ENCODE data around the gene ZNF674. TPM values are rescaled to one million over a fixed set of nuclear protein-coding genes. Genes with fewer than 3 reads are reported as not detected.

Gene ZNF674
- polyA plus RNA-seq, 2 donors: 0.62 to 0.86 TPM

- Histone ChIP-seq H3K27ac (ENCODE audit: low read depth in 2 of 2, low read length in 1 of 2) (no peak overlapping the region), H3K36me3 (ENCODE audit: control insufficient read depth in 2 of 2, insufficient read depth in 2 of 2, low read length in 1 of 2) (no peaks in the 10 kb centered on the region), H3K9me3 (ENCODE audit: control insufficient read depth in 2 of 2, insufficient read depth in 1 of 2, low read depth in 1 of 2, low read length in 1 of 2) (peaks cover 0 to under 1% of the 10 kb centered on the region in 2 donors), H3K4me1 (ENCODE audit: control insufficient read depth in 2 of 2, insufficient read depth in 2 of 2, low read length in 1 of 2) (peaks cover 0 to 10% of the 10 kb centered on the region in 2 donors), H3K27me3 (ENCODE audit: control insufficient read depth in 1 of 2, insufficient read depth in 2 of 2, low read length in 2 of 2) (no peaks in the 10 kb centered on the region), H3K4me3 (ENCODE audit: low read depth in 1 of 2, low read length in 2 of 2) (no peak overlapping the region)
- WGBS, 2 donors: 91 to 100% methylated on average over 1 of the region's 1 CpG
Measured at GRCh38 chrX:46579250-46579649, 34.0 kb upstream of the ZNF674 start.

GRCh38 chrX:46577221-46578005 lies 32.2 kb upstream of the ZNF674 start:
- Histone ChIP-seq H3K4me3 (ENCODE audit: low read depth in 1 of 2, low read length in 2 of 2) (no peak overlapping the region), H3K27me3 (ENCODE audit: control insufficient read depth in 1 of 2, insufficient read depth in 2 of 2, low read length in 2 of 2) (no peaks in the 10 kb centered on the region), H3K4me1 (ENCODE audit: control insufficient read depth in 2 of 2, insufficient read depth in 2 of 2, low read length in 1 of 2) (peaks cover 0 to 10% of the 10 kb centered on the region in 2 donors), H3K27ac (ENCODE audit: low read depth in 2 of 2, low read length in 1 of 2) (no peak overlapping the region), H3K36me3 (ENCODE audit: control insufficient read depth in 2 of 2, insufficient read depth in 2 of 2, low read length in 1 of 2) (no peaks in the 10 kb centered on the region), H3K9me3 (ENCODE audit: control insufficient read depth in 2 of 2, insufficient read depth in 1 of 2, low read depth in 1 of 2, low read length in 1 of 2) (peaks cover 0 to 4% of the 10 kb centered on the region in 2 donors)
- WGBS, 2 donors: 63 to 69% methylated on average over 7 of the region's 7 CpGs

- Histone ChIP-seq H3K36me3 (ENCODE audit: control insufficient read depth in 2 of 2, insufficient read depth in 2 of 2, low read length in 1 of 2) (no peaks in the 10 kb centered on the region), H3K4me3 (ENCODE audit: low read depth in 1 of 2, low read length in 2 of 2) (no peak overlapping the region), H3K4me1 (ENCODE audit: control insufficient read depth in 2 of 2, insufficient read depth in 2 of 2, low read length in 1 of 2) (peaks cover 0 to 10% of the 10 kb centered on the region in 2 donors), H3K27me3 (ENCODE audit: control insufficient read depth in 1 of 2, insufficient read depth in 2 of 2, low read length in 2 of 2) (no peaks in the 10 kb centered on the region), H3K9me3 (ENCODE audit: control insufficient read depth in 2 of 2, insufficient read depth in 1 of 2, low read depth in 1 of 2, low read length in 1 of 2) (peaks cover 0 to 4% of the 10 kb centered on the region in 2 donors), H3K27ac (ENCODE audit: low read depth in 2 of 2, low read length in 1 of 2) (no peak overlapping the region)
- WGBS, 2 donors: 49 to 57% methylated on average over 3 of the region's 3 CpGs
Measured at GRCh38 chrX:46576458-46576857, 31.2 kb upstream of the ZNF674 start.

- Histone ChIP-seq H3K4me3 (ENCODE audit: low read depth in 1 of 2, low read length in 2 of 2) (no peak overlapping the region), H3K9me3 (ENCODE audit: control insufficient read depth in 2 of 2, insufficient read depth in 1 of 2, low read depth in 1 of 2, low read length in 1 of 2) (peaks cover 0 to 4% of the 10 kb centered on the region in 2 donors), H3K27me3 (ENCODE audit: control insufficient read depth in 1 of 2, insufficient read depth in 2 of 2, low read length in 2 of 2) (no peaks in the 10 kb centered on the region), H3K36me3 (ENCODE audit: control insufficient read depth in 2 of 2, insufficient read depth in 2 of 2, low read length in 1 of 2) (no peaks in the 10 kb centered on the region), H3K27ac (ENCODE audit: low read depth in 2 of 2, low read length in 1 of 2) (no peak overlapping the region), H3K4me1 (ENCODE audit: control insufficient read depth in 2 of 2, insufficient read depth in 2 of 2, low read length in 1 of 2) (peaks cover 0 to 10% of the 10 kb centered on the region in 2 donors)
- 39 to 45% methylated on average over 6 of the region's 6 CpGs for WGBS, 2 donors
Measured at GRCh38 chrX:46575991-46576392, 30.8 kb upstream of the ZNF674 start.

GRCh38 chrX:46575586-46575985 lies 30.4 kb upstream of the ZNF674 start:
- H3K27me3 ChIP-seq (ENCODE audit: control insufficient read depth in 1 of 2, insufficient read depth in 2 of 2, low read length in 2 of 2): no peaks in the 10 kb centered on the region
- peaks cover 0 to 4% of the 10 kb centered on the region in 2 donors for H3K9me3 ChIP-seq (ENCODE audit: control insufficient read depth in 2 of 2, insufficient read depth in 1 of 2, low read depth in 1 of 2, low read length in 1 of 2)
- H3K4me3 ChIP-seq (ENCODE audit: low read depth in 1 of 2, low read length in 2 of 2): peak overlapping the region; percentile 39 to 63
- WGBS, 2 donors: 49 to 66% methylated on average over 6 of the region's 6 CpGs
- H3K27ac ChIP-seq (ENCODE audit: low read depth in 2 of 2, low read length in 1 of 2): peak overlapping the region in 1 of 2 donors; percentile 59
- H3K4me1 ChIP-seq (ENCODE audit: control insufficient read depth in 2 of 2, insufficient read depth in 2 of 2, low read length in 1 of 2): peaks cover 0 to 10% of the 10 kb centered on the region in 2 donors
- H3K36me3 ChIP-seq (ENCODE audit: control insufficient read depth in 2 of 2, insufficient read depth in 2 of 2, low read length in 1 of 2): no peaks in the 10 kb centered on the region

GRCh38 chrX:46574774-46575381 lies 29.7 kb upstream of the ZNF674 start:
- Histone ChIP-seq H3K4me1 (ENCODE audit: control insufficient read depth in 2 of 2, insufficient read depth in 2 of 2, low read length in 1 of 2) (peaks cover 0 to 10% of the 10 kb centered on the region in 2 donors), H3K4me3 (ENCODE audit: low read depth in 1 of 2, low read length in 2 of 2) (peak overlapping the region; percentile 39 to 63), H3K9me3 (ENCODE audit: control insufficient read depth in 2 of 2, insufficient read depth in 1 of 2, low read depth in 1 of 2, low read length in 1 of 2) (peaks cover 0 to 4% of the 10 kb centered on the region in 2 donors), H3K36me3 (ENCODE audit: control insufficient read depth in 2 of 2, insufficient read depth in 2 of 2, low read length in 1 of 2) (no peaks in the 10 kb centered on the region), H3K27ac (ENCODE audit: low read depth in 2 of 2, low read length in 1 of 2) (peak overlapping the region in 1 of 2 donors; percentile 59), H3K27me3 (ENCODE audit: control insufficient read depth in 1 of 2, insufficient read depth in 2 of 2, low read length in 2 of 2) (no peaks in the 10 kb centered on the region)
- WGBS, 2 donors: 1 to 45% methylated on average over 75 to 90 of the region's 90 CpGs

- peaks cover 0 to 4% of the 10 kb centered on the region in 2 donors for H3K9me3 ChIP-seq (ENCODE audit: control insufficient read depth in 2 of 2, insufficient read depth in 1 of 2, low read depth in 1 of 2, low read length in 1 of 2)
- H3K4me1 ChIP-seq (ENCODE audit: control insufficient read depth in 2 of 2, insufficient read depth in 2 of 2, low read length in 1 of 2): peaks cover 0 to 10% of the 10 kb centered on the region in 2 donors
- no peaks in the 10 kb centered on the region for H3K36me3 ChIP-seq (ENCODE audit: control insufficient read depth in 2 of 2, insufficient read depth in 2 of 2, low read length in 1 of 2)
- 1 to 38% methylated on average over 99 to 107 of the region's 107 CpGs for WGBS, 2 donors
- H3K4me3 ChIP-seq (ENCODE audit: low read depth in 1 of 2, low read length in 2 of 2): peak overlapping the region; percentile 39 to 63
- peak overlapping the region; percentile 22 to 67 for H3K27ac ChIP-seq (ENCODE audit: low read depth in 2 of 2, low read length in 1 of 2)
- H3K27me3 ChIP-seq (ENCODE audit: control insufficient read depth in 1 of 2, insufficient read depth in 2 of 2, low read length in 2 of 2): no peaks in the 10 kb centered on the region
Measured at GRCh38 chrX:46573892-46574773, 28.9 kb upstream of the ZNF674 start.

GRCh38 chrX:46573331-46573891 lies 28.2 kb upstream of the ZNF674 start, which contains the start of gene CHST7:
TSS of gene CHST7 (plus strand) at chrX:46573765. CDS start at chrX:46573932, 167 bp downstream.
- peaks cover 0 to 4% of the 10 kb centered on the region in 2 donors for H3K9me3 ChIP-seq (ENCODE audit: control insufficient read depth in 2 of 2, insufficient read depth in 1 of 2, low read depth in 1 of 2, low read length in 1 of 2)
- 4 to 33% methylated on average over 34 to 35 of the region's 35 CpGs for WGBS, 2 donors
- H3K36me3 ChIP-seq (ENCODE audit: control insufficient read depth in 2 of 2, insufficient read depth in 2 of 2, low read length in 1 of 2): no peaks in the 10 kb centered on the region
- peak within 1 kb of the TSS; percentile 39 to 63 for H3K4me3 ChIP-seq (ENCODE audit: low read depth in 1 of 2, low read length in 2 of 2)
- peak within 1 kb of the TSS; percentile 26 to 67 for H3K27ac ChIP-seq (ENCODE audit: low read depth in 2 of 2, low read length in 1 of 2)
- no peaks in the 10 kb centered on the region for H3K27me3 ChIP-seq (ENCODE audit: control insufficient read depth in 1 of 2, insufficient read depth in 2 of 2, low read length in 2 of 2)
- H3K4me1 ChIP-seq (ENCODE audit: control insufficient read depth in 2 of 2, insufficient read depth in 2 of 2, low read length in 1 of 2): peaks cover 0 to 10% of the 10 kb centered on the region in 2 donors

Data from esophagus (tissue), 2 donors.